D721Med (cell line): ENCODE results near the gene UHRF2.
"Not testable (repeated sequence)": the region's sequence is repeated elsewhere in the genome, so short reads cannot be mapped to it uniquely, and the experiment has no call there.

Experiments used
- DNase-seq: peaks from one replicate; pipeline ENCODE4 v3.0.0; 2011; ENCODE audit warnings: low spot score; ENCODE audit not compliant: insufficient read length
- FAIRE-seq: peaks from 2 replicates; lab custom pipeline; 2011; peaks lifted over from hg19 to GRCh38; lab: Jason Lieb, UNC
- CTCF ChIP-seq: IDR thresholded peaks from 2 replicates; pipeline ENCODE4 v1.5.1; 2012; ENCODE audit warnings: mild to moderate bottlenecking, control low read depth; ENCODE audit not compliant: insufficient read depth; ENCODE audit errors: missing control alignments

The UHRF2 gene

DNA sequence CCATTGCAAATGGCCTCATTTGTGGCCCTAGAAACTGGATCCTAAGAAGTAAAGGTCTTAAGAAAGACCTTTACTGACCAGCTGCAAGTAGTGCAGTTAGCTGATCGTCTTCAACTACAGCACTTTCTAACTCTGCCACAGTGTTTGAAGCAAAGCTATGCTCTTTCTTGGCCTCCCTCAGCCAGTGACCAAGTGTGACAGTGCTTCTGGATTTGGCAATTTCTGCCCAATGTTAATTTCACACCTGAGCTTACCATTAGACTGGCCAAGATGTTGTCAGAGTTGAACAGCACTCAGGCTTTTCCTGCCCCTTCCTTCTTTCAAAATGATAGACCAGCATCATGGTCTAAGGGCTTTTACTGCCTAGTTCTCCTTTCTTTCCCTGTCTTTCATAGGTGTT, 36.1 kb downstream of the UHRF2 start:
- FAIRE-seq (no peak), DNase-seq (no peak)
- no peak for TF ChIP-seq CTCF

DNA sequence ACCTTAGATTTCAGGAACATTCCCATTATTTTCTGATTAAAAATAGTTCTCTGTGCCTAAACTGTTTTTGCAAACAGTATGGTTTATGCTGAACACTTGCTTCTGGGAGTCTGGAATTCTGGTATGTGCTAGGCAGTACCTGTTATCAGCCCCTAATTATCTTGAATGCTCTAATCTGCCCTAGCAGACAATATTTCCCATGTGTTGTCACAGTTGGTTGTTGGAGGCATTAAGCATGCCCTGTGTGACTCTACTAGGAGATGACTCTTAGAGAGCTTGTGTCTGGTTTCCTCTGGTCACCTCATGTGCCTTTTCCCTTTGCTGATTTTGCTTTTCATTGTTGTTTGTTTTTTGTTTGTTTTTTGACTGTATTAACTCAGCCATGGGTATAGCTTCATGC, 36.6 kb downstream of the UHRF2 start:
- DNase-seq (no peak), FAIRE-seq (no peak)
- no peak for TF ChIP-seq CTCF

DNA sequence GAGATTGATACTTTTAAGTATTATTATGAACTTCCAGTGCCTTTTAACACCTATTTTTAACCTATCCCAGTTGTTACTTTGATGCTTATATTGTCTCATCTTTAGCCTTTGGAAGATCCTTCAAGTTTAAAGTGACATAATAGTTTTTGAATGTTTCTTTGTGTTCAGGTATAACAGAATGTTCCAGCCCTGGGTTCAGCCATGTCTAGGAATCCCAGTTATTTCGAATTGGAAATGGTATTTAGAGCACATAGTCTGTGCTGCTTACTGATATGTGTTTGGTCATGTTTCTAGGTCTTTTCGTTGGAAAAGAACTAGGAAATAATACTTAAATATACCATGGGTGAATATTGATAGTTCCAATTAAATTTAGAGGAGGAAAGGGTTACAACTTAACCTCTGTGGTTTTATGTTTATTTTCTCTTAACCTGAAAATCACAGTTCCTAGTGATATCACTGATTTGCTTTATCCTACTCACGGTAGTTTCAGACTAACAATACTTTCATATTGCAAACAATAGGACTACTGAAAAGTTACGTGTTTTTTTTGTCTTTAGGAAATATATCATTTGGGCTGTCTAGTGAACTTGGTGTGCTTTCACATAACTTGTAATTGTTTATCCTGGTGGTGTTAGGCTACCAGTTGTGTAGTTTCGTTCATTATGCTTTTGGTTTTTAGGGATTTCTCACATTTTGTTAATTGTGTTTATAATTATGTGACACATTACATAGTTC, 37.8 kb downstream of the UHRF2 start:
- DNase-seq (no peak), FAIRE-seq (no peak)
- no peak for TF ChIP-seq CTCF

GRCh38 chr9:6455292-6455691, 42.3 kb downstream of the UHRF2 start:
- not testable (repeated sequence) for DNase-seq, FAIRE-seq

DNA sequence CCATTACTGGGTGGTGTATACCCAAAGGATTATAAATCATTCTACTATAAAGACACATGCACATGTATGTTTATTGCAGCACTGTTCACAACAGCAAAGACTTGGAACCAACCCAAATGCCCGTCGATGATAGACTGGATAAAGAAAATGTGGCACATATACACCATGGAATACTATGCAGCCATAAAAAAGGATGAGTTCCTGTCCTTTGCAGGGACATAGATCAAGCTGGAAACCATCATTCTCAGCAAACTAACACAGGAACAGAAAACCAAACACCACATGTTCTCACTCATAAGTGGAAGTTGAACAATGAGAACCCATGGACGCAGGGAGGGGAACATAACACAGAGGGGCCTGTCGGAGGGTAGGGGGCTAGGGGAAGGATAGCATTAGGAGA, 45.7 kb downstream of the UHRF2 start:
- DNase-seq, FAIRE-seq: not testable (repeated sequence)

DNA sequence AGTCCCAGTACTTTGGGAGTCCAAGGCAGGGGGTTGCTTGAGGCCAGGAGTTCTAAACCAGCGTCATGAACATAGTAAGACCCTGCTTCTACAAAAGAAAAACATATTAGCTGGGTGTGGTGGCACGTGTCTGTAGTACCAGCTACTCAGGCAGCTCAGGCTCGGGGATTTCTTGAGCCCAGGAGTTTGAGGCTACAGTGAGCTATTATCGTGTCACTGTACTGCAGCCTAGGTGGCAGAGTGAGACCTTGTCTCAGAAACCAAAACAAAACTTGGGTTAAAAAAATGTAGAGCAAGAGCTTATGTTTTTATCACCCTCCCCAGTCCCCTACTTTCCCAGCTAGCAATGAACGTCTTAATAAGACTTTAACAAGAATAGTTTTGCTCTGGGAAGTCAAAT, 46.7 kb downstream of the UHRF2 start:
- no peak for DNase-seq
- no peak for TF ChIP-seq CTCF
- no peak for FAIRE-seq

DNA sequence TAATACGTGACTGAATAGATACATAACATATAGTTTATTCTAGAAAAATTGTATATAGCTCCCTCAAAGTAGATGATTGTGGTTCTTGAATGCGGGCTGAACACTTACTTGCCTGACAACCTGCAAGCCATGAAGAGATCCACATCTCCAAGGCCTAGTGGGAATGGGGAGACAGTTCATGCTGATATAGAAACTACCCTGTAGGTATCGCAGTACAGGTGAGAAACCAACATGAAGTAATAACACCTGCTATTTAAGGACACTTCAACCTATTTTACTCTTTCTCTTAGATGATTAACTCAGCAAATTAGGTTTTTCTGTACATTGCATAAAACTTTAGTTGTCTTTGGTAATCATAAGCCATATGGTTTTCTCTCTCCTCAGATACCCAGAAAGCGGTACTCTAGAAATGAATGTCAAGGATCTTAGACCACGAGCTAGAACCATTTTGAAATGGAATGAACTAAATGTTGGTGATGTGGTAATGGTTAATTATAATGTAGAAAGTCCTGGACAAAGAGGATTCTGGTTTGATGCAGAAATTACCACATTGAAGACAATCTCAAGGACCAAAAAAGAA, 47.3 kb downstream of the UHRF2 start:
- FAIRE-seq = no peak
- TF ChIP-seq CTCF = no peak
- no peak for DNase-seq

GRCh38 chr9:6461619-6462018, 48.6 kb downstream of the UHRF2 start:
- DNase-seq (no peak), FAIRE-seq (no peak)
- no peak for TF ChIP-seq CTCF
